Suprapubic skin (tissue), 4 donors: ENCODE results near the gene C11orf54.

Experiments
- CTCF ChIP-seq, 2 donors: fragments of 200-600 bp in 1 of 2; fragments of 450-650 bp in 1 of 2; sonication (generic) in 1 of 2; IDR thresholded peaks; one replicate each; pipeline ENCODE4 v1.5.1; 2016 to 2019; ENCODE audit warnings: antibody characterized with exemption in 2 of 2, mild to moderate bottlenecking in 1 of 2, moderate library complexity in 1 of 2
- EP300 ChIP-seq: sonication (generic); formaldehyde crosslinking; IDR thresholded peaks from one replicate; pipeline ENCODE4 v1.6.1; 2017; ENCODE audit warnings: antibody characterized with exemption
- POLR2A ChIP-seq, 2 donors: fragments of 450-650 bp; IDR thresholded peaks; one replicate each; pipeline ENCODE4 v1.6.1; 2017; ENCODE audit warnings: antibody characterized with exemption in 2 of 2, mild to moderate bottlenecking in 2 of 2, moderate library complexity in 2 of 2
- POLR2AphosphoS5 ChIP-seq, 3 donors: sonication (generic); formaldehyde crosslinking; IDR thresholded peaks; one replicate each; pipeline ENCODE4 v1.6.1; 2017; ENCODE audit warnings: antibody characterized with exemption in 3 of 3

- TF ChIP-seq CTCF (IDR thresholded peaks at IDR 0.05) (no peak), POLR2AphosphoS5 (IDR thresholded peaks at IDR 0.05) (no peak), POLR2A (IDR thresholded peaks at IDR 0.05) (no peak), EP300 (no peak)
Observed at GRCh38 chr11:93727985-93728791, 13.3 kb upstream of the C11orf54 start.
